Measurements from ENCODE around the gene ADARB2.

Gene ADARB2

GRCh38 chr10:1553951-1554350, 183.4 kb downstream of the ADARB2 start:
- no peak overlapping the region for H3K4me2 ChIP-seq (ENCODE audit: low read length)
- no peaks in the 10 kb centered on the region for H3K9me2 ChIP-seq (replicated peaks; ENCODE audit: control insufficient read depth, low read length)
- H3K4me3 ChIP-seq (ENCODE audit: low read length), result no peak overlapping the region
- H3K27ac ChIP-seq (ENCODE audit: low read depth, low read length), result no peak overlapping the region
- no peaks in the 10 kb centered on the region for H4K20me1 ChIP-seq (ENCODE audit: control insufficient read depth, insufficient read depth, low read depth, low read length)
- H3K36me3 ChIP-seq (ENCODE audit: control insufficient read depth, low read length), result no peaks in the 10 kb centered on the region
- H3F3A ChIP-seq (ENCODE audit: control insufficient read depth, insufficient read depth), result no peaks in the 10 kb centered on the region
- peaks cover under 1% of the 10 kb centered on the region for H3K4me1 ChIP-seq (ENCODE audit: control insufficient read depth, low read length)
- no peaks in the 10 kb centered on the region; the same call in 1 of the 2 replicates for H3K27me3 ChIP-seq (ENCODE audit: control insufficient read depth, low read length)
- H3K9me3 ChIP-seq (ENCODE audit: control insufficient read depth, insufficient read depth, low read length), result no peaks in the 10 kb centered on the region
- TF ChIP-seq EZH2phosphoT487 (IDR thresholded peaks at IDR 0.05; ENCODE audit: borderline replicate concordance, low read length) (no peak), CTCF (IDR thresholded peaks at IDR 0.05; ENCODE audit: low read depth, low read length, poor library complexity, severe bottlenecking) (no peak)
- H3K79me2 ChIP-seq (ENCODE audit: control insufficient read depth, low read length), result no peaks in the 10 kb centered on the region

GRCh38 chr10:1552881-1553670, 184.2 kb downstream of the ADARB2 start:
- TF ChIP-seq CTCF (IDR thresholded peaks at IDR 0.05; ENCODE audit: low read depth, low read length, poor library complexity, severe bottlenecking) (no peak), EZH2phosphoT487 (IDR thresholded peaks at IDR 0.05; ENCODE audit: borderline replicate concordance, low read length) (no peak)
- Histone ChIP-seq H4K20me1 (ENCODE audit: control insufficient read depth, insufficient read depth, low read depth, low read length) (no peaks in the 10 kb centered on the region), H3K4me1 (ENCODE audit: control insufficient read depth, low read length) (peaks cover 9% of the 10 kb centered on the region), H3K9me3 (ENCODE audit: control insufficient read depth, insufficient read depth, low read length) (no peaks in the 10 kb centered on the region), H3F3A (ENCODE audit: control insufficient read depth, insufficient read depth) (no peaks in the 10 kb centered on the region), H3K27me3 (ENCODE audit: control insufficient read depth, low read length) (no peaks in the 10 kb centered on the region), H3K79me2 (ENCODE audit: control insufficient read depth, low read length) (no peaks in the 10 kb centered on the region), H3K4me3 (ENCODE audit: low read length) (no peak overlapping the region), H3K4me2 (ENCODE audit: low read length) (no peak overlapping the region), H3K36me3 (ENCODE audit: control insufficient read depth, low read length) (no peaks in the 10 kb centered on the region), H3K27ac (ENCODE audit: low read depth, low read length) (no peak overlapping the region), H3K9me2 (replicated peaks; ENCODE audit: control insufficient read depth, low read length) (no peaks in the 10 kb centered on the region)

- H3K27me3 ChIP-seq (ENCODE audit: control insufficient read depth, low read length), result no peaks in the 10 kb centered on the region
- TF ChIP-seq CTCF (IDR thresholded peaks at IDR 0.05; ENCODE audit: low read depth, low read length, poor library complexity, severe bottlenecking) (no peak), EZH2phosphoT487 (IDR thresholded peaks at IDR 0.05; ENCODE audit: borderline replicate concordance, low read length) (no peak)
- no peaks in the 10 kb centered on the region for H3K79me2 ChIP-seq (ENCODE audit: control insufficient read depth, low read length)
- no peak overlapping the region for H3K4me2 ChIP-seq (ENCODE audit: low read length)
- H3F3A ChIP-seq (ENCODE audit: control insufficient read depth, insufficient read depth), result no peaks in the 10 kb centered on the region
- H3K36me3 ChIP-seq (ENCODE audit: control insufficient read depth, low read length), result no peaks in the 10 kb centered on the region
- no peaks in the 10 kb centered on the region for H3K9me3 ChIP-seq (ENCODE audit: control insufficient read depth, insufficient read depth, low read length)
- no peaks in the 10 kb centered on the region for H3K9me2 ChIP-seq (replicated peaks; ENCODE audit: control insufficient read depth, low read length)
- H3K27ac ChIP-seq (ENCODE audit: low read depth, low read length), result no peak overlapping the region
- H4K20me1 ChIP-seq (ENCODE audit: control insufficient read depth, insufficient read depth, low read depth, low read length), result no peaks in the 10 kb centered on the region
- no peak overlapping the region for H3K4me3 ChIP-seq (ENCODE audit: low read length)
- peaks cover 10% of the 10 kb centered on the region for H3K4me1 ChIP-seq (ENCODE audit: control insufficient read depth, low read length)
Observed at GRCh38 chr10:1552406-1552805, 184.9 kb downstream of the ADARB2 start.

Measured in DOHH2 (cell line).